Parathyroid adenoma (tissue), 2 donors: Measurements from ENCODE around the gene PNLDC1.

Source experiments
- H2AFZ ChIP-seq: fragments of 300-600 bp; sonication (generic); one replicate; pipeline ENCODE4 v1.7.0; 2017; ENCODE audit warnings: antibody characterized with exemption, mild to moderate bottlenecking
- H3K27ac ChIP-seq: fragments of 300-600 bp; sonication (generic); one replicate; pipeline ENCODE4 v1.7.0; 2017
- H3K27me3 ChIP-seq: fragments of 300-600 bp; sonication (generic); one replicate; pipeline ENCODE4 v1.7.0; 2017; ENCODE audit warnings: low read length; ENCODE audit not compliant: control insufficient read depth, insufficient read depth
- H3K36me3 ChIP-seq: fragments of 300-600 bp; sonication (generic); one replicate; pipeline ENCODE4 v1.7.0; 2017; ENCODE audit warnings: low read length; ENCODE audit not compliant: control insufficient read depth, insufficient read depth
- H3K4me1 ChIP-seq: fragments of 300-600 bp; sonication (generic); one replicate; pipeline ENCODE4 v1.7.0; 2017; ENCODE audit warnings: control low read depth
- H3K4me2 ChIP-seq: fragments of 300-600 bp; sonication (generic); one replicate; pipeline ENCODE4 v1.7.0; 2017; ENCODE audit warnings: low read length
- H3K4me3 ChIP-seq: fragments of 300-600 bp; sonication (generic); one replicate; pipeline ENCODE4 v1.7.0; 2017; ENCODE audit warnings: low read depth, low read length
- H3K79me2 ChIP-seq: fragments of 300-600 bp; sonication (generic); one replicate; pipeline ENCODE4 v1.7.0; 2017; ENCODE audit warnings: control low read depth
- H3K9ac ChIP-seq: fragments of 300-600 bp; sonication (generic); one replicate; pipeline ENCODE4 v1.7.0; 2017; ENCODE audit warnings: mild to moderate bottlenecking
- H3K9me3 ChIP-seq: fragments of 300-600 bp; sonication (generic); one replicate; pipeline ENCODE4 v1.7.0; 2017; ENCODE audit warnings: low read length; ENCODE audit not compliant: control insufficient read depth
- TF ChIP-seq, protein P1 (sequence below): fragments of 300-600 bp; sonication (generic); IDR thresholded peaks from one replicate; pipeline ENCODE4 v1.7.0; 2017; ENCODE audit warnings: antibody characterized with exemption, mild to moderate bottlenecking
- donor health status: primary hyperparathyroidism.

The PNLDC1 gene

DNA sequence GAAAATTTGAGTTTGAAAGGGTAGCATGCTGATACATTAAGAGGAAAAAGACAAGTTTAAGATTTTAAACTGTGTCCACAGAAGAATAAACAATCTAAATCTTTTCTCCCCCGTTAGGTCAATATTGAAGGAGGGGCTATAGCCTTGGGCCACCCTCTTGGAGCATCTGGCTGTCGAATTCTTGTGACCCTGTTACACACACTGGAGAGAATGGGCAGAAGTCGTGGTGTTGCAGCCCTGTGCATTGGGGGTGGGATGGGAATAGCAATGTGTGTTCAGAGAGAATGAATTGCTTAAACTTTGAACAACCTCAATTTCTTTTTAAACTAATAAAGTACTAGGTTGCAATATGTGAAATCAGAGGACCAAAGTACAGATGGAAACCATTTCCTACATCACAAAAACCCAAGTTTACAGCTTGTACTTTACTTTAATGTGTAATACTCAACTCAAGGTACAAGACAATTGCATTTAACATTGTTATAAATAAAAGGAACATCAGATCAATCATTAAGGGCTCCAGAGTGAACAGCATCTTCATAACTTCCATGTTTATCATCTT, 21.5 kb upstream of the PNLDC1 start:
- Histone ChIP-seq H3K27ac (no peak overlapping the region), H3K79me2 (no peaks in the 10 kb centered on the region), H2AFZ (no peak overlapping the region), H3K4me1 (no peaks in the 10 kb centered on the region), H3K4me2 (no peak overlapping the region), H3K9me3 (no peaks in the 10 kb centered on the region), H3K36me3 (no peaks in the 10 kb centered on the region), H3K27me3 (no peaks in the 10 kb centered on the region), H3K9ac (no peak overlapping the region), H3K4me3 (no peak overlapping the region)
- TF ChIP-seq, protein P1, sequence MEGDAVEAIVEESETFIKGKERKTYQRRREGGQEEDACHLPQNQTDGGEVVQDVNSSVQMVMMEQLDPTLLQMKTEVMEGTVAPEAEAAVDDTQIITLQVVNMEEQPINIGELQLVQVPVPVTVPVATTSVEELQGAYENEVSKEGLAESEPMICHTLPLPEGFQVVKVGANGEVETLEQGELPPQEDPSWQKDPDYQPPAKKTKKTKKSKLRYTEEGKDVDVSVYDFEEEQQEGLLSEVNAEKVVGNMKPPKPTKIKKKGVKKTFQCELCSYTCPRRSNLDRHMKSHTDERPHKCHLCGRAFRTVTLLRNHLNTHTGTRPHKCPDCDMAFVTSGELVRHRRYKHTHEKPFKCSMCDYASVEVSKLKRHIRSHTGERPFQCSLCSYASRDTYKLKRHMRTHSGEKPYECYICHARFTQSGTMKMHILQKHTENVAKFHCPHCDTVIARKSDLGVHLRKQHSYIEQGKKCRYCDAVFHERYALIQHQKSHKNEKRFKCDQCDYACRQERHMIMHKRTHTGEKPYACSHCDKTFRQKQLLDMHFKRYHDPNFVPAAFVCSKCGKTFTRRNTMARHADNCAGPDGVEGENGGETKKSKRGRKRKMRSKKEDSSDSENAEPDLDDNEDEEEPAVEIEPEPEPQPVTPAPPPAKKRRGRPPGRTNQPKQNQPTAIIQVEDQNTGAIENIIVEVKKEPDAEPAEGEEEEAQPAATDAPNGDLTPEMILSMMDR = no peak

DNA sequence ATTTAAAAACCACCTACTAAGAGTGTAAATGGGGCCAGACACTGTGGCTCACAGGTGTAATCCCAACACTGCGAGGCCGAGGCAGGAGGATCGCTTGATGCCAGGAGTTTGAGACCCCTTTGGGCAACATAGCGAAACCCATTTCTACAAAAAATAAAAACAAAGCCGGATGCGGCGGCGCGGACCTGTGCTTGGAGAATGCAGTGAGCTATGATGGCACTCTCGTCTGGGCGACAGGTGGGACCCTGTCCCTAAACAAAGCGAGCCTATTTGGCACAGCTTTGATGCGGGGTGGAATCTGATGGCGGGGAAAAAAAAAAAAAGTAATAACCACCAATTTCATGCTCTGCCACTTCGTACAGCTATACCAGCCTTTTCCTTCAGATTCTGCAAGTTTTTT, 11.8 kb upstream of the PNLDC1 start:
- Histone ChIP-seq H3K4me1 (peaks cover 2% of the 10 kb centered on the region), H3K36me3 (no peaks in the 10 kb centered on the region)
- TF ChIP-seq, protein P1 = no peak

DNA sequence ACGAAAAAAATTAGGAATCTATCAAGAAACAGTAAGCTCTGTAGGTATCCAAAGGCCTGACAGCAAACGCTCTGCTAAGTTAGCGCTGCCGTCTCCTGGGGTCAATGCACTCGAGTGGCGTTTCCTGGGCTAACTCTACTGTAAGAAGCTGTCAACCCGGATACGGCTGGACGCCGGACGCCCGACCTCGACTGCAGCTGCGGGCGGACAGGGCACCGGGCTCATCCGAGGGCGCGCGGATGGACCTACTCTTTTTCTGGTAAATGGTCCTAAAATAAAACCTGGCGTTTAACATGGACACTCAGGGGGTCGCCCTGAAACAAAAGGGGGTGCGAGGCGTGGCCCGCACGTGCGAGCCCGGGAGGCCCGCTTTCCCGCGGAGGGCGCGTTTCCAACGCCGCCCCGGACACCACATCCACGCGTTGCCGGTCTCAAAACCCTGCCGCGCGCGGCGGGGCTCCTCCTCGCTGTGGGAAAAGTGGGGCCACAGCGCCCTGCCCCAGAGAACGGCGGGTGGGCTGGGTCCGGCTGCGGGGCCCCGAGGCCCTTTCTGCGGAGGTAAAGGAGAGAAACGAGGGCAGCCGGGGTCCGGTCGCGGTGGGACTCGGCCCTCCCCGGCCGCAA, 11.2 kb upstream of the PNLDC1 start:
- H3K4me3 ChIP-seq = peak overlapping the region; percentile 79
- H3K4me2 ChIP-seq = peak overlapping the region; percentile 83
- H3K27ac ChIP-seq = peak overlapping the region; percentile 95
- H2AFZ ChIP-seq = peak overlapping the region; percentile 90
- TF ChIP-seq, protein P1 = no peak
- no peaks in the 10 kb centered on the region for H3K27me3 ChIP-seq
- no peaks in the 10 kb centered on the region for H3K36me3 ChIP-seq
- peaks cover 2% of the 10 kb centered on the region for H3K4me1 ChIP-seq
- peak overlapping the region; percentile 81 for H3K9ac ChIP-seq
- no peaks in the 10 kb centered on the region for H3K9me3 ChIP-seq
- H3K79me2 ChIP-seq = peaks cover 39% of the 10 kb centered on the region

More for the DNA sequence above, 11.8 kb upstream of the PNLDC1 start:
- Histone ChIP-seq H3K27me3 (no peaks in the 10 kb centered on the region), H3K4me3 (peak overlapping the region; percentile 79), H3K79me2 (peaks cover 39% of the 10 kb centered on the region), H2AFZ (no peak overlapping the region), H3K4me2 (peak overlapping the region; percentile 83), H3K9me3 (no peaks in the 10 kb centered on the region), H3K27ac (no peak overlapping the region), H3K9ac (no peak overlapping the region)

DNA sequence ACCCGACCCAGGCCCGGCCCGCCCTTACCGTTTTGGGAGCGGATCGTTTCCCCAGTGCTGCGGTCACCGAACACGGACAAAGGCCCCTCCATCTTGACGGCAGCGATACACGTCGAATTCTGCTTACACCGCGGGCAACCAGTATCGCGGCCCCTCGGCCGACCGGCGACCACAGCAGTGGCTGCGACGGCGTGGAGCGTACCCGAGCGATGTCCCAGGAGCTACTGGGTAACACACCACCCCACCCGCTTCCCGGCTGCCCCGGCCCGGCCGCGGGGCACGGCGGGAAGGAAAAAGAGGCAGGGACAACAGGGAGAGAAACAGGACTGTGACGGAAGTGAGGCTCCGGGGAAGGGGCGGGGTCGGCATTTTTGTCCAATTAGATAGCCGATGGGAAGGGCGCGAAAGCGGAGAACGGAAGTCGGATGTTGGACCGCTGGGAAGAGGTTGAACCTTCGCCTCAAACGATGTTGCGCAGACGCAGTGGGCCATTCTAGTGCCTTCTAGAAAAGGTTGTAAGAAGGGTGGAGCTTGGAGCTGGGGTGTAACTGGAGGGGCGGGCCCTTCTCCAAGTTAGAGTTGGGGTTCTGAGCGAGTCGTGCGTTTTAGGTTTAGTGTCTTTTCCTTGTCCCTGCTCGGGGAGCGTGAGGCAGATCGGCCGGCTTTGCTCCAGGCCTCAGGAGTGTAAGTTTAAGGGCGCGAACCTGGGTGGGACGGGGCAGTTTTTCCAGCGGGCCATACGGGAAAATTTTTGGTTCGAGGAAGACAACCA, 10.5 kb upstream of the PNLDC1 start, which contains the start of gene TCP1:
Gene TCP1, minus strand, starts transcription at position 226 of the 772 bp plus-strand sequence. Its CDS starts 134 bp downstream, at position 92.
- peak within 1 kb of the TSS; percentile 81 for H3K9ac ChIP-seq
- H3K27me3 ChIP-seq = no peaks in the 10 kb centered on the region
- peak within 1 kb of the TSS; percentile 79 for H3K4me3 ChIP-seq
- peak within 1 kb of the TSS; percentile 95 for H3K27ac ChIP-seq
- peaks cover 38% of the 10 kb centered on the region for H3K79me2 ChIP-seq
- peak within 1 kb of the TSS; percentile 83 for H3K4me2 ChIP-seq
- no peaks in the 10 kb centered on the region for H3K36me3 ChIP-seq
- H2AFZ ChIP-seq = peak within 1 kb of the TSS; percentile 90
- TF ChIP-seq, protein P1 = no peak
- peaks cover 2% of the 10 kb centered on the region for H3K4me1 ChIP-seq
- no peaks in the 10 kb centered on the region for H3K9me3 ChIP-seq
